ENCODE results near the gene GPR15LG. TPM values are rescaled to one million over a fixed set of nuclear protein-coding genes. Genes with fewer than 3 reads are reported as not detected.

Gene GPR15LG
- total RNA-seq, 4 donors from 2014 or later, result not detected

- no peak overlapping the region for H3K27ac ChIP-seq
- no peaks in the 10 kb centered on the region for H3K27me3 ChIP-seq
- no peaks in the 10 kb centered on the region for H3K4me1 ChIP-seq
- H3K4me3 ChIP-seq, result no peak overlapping the region
- no peaks in the 10 kb centered on the region for H3K36me3 ChIP-seq
- no peak for DNase-seq
- no peak for TF ChIP-seq CTCF (IDR thresholded peaks at IDR 0.05)
- no peak for TF ChIP-seq POLR2A (IDR thresholded peaks at IDR 0.05)
- intact Hi-C loops (cut with DNase I; ENCODE audit: low total_unique reads), result no loop called here
- H3K9me3 ChIP-seq, result no peaks in the 10 kb centered on the region
These were observed 40.5 kb downstream of the GPR15LG start for GRCh38 chr10:84214046-84214572.

- no peak for DNase-seq
- no peaks in the 10 kb centered on the region for H3K9me3 ChIP-seq
- H3K36me3 ChIP-seq, result no peaks in the 10 kb centered on the region
- H3K27ac ChIP-seq, result no peak overlapping the region
- no peaks in the 10 kb centered on the region for H3K4me1 ChIP-seq
- no peak for TF ChIP-seq CTCF (IDR thresholded peaks at IDR 0.05)
- TF ChIP-seq POLR2A (IDR thresholded peaks at IDR 0.05), result no peak
- intact Hi-C loops (cut with DNase I; ENCODE audit: low total_unique reads), result no loop called here
- no peaks in the 10 kb centered on the region for H3K27me3 ChIP-seq
- H3K4me3 ChIP-seq, result no peak overlapping the region
These were observed 41.1 kb downstream of the GPR15LG start for GRCh38 chr10:84214612-84215235.

GRCh38 chr10:84216834-84217233, 43.2 kb downstream of the GPR15LG start:
- Histone ChIP-seq H3K9me3 (no peaks in the 10 kb centered on the region), H3K27me3 (no peaks in the 10 kb centered on the region), H3K36me3 (no peaks in the 10 kb centered on the region), H3K27ac (no peak overlapping the region), H3K4me1 (no peaks in the 10 kb centered on the region), H3K4me3 (no peak overlapping the region)
- no peak for TF ChIP-seq CTCF (IDR thresholded peaks at IDR 0.05)
- no peak for TF ChIP-seq POLR2A (IDR thresholded peaks at IDR 0.05)
- no peak for DNase-seq
- intact Hi-C loops (cut with DNase I; ENCODE audit: low total_unique reads), result no loop called here

- intact Hi-C loops (cut with DNase I; ENCODE audit: low total_unique reads), result no loop called here
- TF ChIP-seq POLR2A (IDR thresholded peaks at IDR 0.05) (no peak), CTCF (IDR thresholded peaks at IDR 0.05) (no peak)
These were observed 44.1 kb downstream of the GPR15LG start for GRCh38 chr10:84217746-84218145.

GRCh38 chr10:84221916-84222315, 48.3 kb downstream of the GPR15LG start:
- Histone ChIP-seq H3K36me3 (no peaks in the 10 kb centered on the region), H3K4me3 (no peak overlapping the region), H3K9me3 (no peaks in the 10 kb centered on the region), H3K4me1 (no peaks in the 10 kb centered on the region), H3K27me3 (no peaks in the 10 kb centered on the region), H3K27ac (no peak overlapping the region)
- TF ChIP-seq CTCF (IDR thresholded peaks at IDR 0.05), result no peak
- TF ChIP-seq POLR2A (IDR thresholded peaks at IDR 0.05), result no peak
- no peak for DNase-seq
- intact Hi-C loops (cut with DNase I; ENCODE audit: low total_unique reads), result no loop called here

More at GRCh38 chr10:84217746-84218145, 44.1 kb downstream of the GPR15LG start:
- no peak overlapping the region for H3K27ac ChIP-seq
- no peaks in the 10 kb centered on the region for H3K4me1 ChIP-seq
- H3K9me3 ChIP-seq, result no peaks in the 10 kb centered on the region
- no peaks in the 10 kb centered on the region for H3K36me3 ChIP-seq
- no peak overlapping the region for H3K4me3 ChIP-seq
- DNase-seq, result no peak
- H3K27me3 ChIP-seq, result no peaks in the 10 kb centered on the region
